Nephron (organoid): Measurements from ENCODE around the gene VARS1.
A peak's percentile ranks its signal among the peaks of the same experiment; 100 is the strongest.
"Not testable (repeated sequence)": the region's sequence is repeated elsewhere in the genome, so short reads cannot be mapped to it uniquely, and the experiment has no call there.

Experiments used
- H3K27ac Mint-ChIP-seq, 3 experiments: 2 replicates each; pipeline ENCODE4 v1.8.0; 2020; ENCODE audit warnings: mixed read lengths in 3 of 3, mild to moderate bottlenecking in 2 of 3, moderate library complexity in 1 of 3
- H3K27me3 Mint-ChIP-seq: 2 replicates; pipeline ENCODE4 v1.8.0; 2021; ENCODE audit warnings: low read depth, mild to moderate bottlenecking, moderate library complexity, mixed read lengths
- H3K36me3 Mint-ChIP-seq: 2 replicates; pipeline ENCODE4 v1.8.0; 2020; ENCODE audit warnings: low read depth, mixed read lengths
- H3K4me1 Mint-ChIP-seq: 2 replicates; pipeline ENCODE4 v1.8.0; 2020; ENCODE audit warnings: mixed read lengths
- H3K4me3 Mint-ChIP-seq, 3 experiments: 2 replicates each; pipeline ENCODE4 v1.8.0; 2020; ENCODE audit warnings: mild to moderate bottlenecking in 3 of 3, mixed read lengths in 3 of 3, moderate library complexity in 2 of 3
- H3K9me3 Mint-ChIP-seq: 2 replicates; pipeline ENCODE4 v1.8.0; 2020; ENCODE audit warnings: mixed read lengths
- TF ChIP-seq, protein P1 (sequence below), 3 experiments: fragments of 200-600 bp; sonication (generic); IDR thresholded peaks; one replicate each; pipeline ENCODE4 v1.5.0; 2021; ENCODE audit warnings: antibody characterized with exemption in 3 of 3; ENCODE audit not compliant: unreplicated experiment in 3 of 3

Gene VARS1

DNA sequence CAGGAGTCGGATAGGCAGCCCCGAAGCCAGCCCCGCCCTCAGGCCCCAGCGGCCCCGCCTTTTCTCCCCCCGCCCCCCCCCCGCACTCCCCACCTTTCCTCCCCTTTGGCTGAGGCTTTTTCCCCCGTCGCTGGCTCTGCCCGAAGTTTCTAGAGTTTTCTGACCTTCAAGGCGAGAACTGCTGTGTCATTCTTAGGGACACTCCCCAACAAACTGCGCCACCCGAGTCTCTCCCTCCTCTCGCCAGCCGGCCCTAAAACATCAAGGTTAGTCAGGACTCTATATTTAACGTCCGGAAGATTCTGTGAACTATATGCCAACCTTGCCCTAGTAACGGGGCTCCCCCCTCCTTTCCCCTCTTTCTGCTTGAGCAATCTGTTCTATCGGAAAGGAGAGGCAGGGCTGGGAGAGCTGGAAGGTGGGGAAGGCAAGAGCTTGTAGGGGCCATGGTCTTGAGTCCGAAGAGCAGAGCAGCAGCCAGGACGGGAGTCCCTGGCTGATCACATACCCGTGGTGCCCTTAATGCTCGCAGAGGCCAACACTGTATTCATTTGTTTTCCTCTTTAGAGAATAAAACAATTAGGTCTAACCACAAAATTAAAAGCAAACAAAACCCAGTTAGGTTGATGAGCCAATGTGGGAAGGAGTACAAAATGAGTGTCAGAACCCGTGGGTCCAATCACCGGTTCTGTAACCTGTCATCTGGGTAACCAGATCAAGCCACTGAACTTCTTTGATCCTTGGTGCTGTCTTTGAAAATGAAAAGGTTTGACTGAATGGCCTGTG, 26.7 kb upstream of the VARS1 start:
- Mint-ChIP-seq H3K36me3 (peaks cover 6% of the 10 kb centered on the region), H3K4me1 (peaks cover 61% of the 10 kb centered on the region), H3K27ac (peak overlapping the region; percentile 95 to 99 (median 99)), H3K9me3 (peaks cover 10% of the 10 kb centered on the region), H3K27me3 (no peaks in the 10 kb centered on the region), H3K4me3 (peak overlapping the region; percentile 87 to 89 (median 89))
- TF ChIP-seq, protein P1, sequence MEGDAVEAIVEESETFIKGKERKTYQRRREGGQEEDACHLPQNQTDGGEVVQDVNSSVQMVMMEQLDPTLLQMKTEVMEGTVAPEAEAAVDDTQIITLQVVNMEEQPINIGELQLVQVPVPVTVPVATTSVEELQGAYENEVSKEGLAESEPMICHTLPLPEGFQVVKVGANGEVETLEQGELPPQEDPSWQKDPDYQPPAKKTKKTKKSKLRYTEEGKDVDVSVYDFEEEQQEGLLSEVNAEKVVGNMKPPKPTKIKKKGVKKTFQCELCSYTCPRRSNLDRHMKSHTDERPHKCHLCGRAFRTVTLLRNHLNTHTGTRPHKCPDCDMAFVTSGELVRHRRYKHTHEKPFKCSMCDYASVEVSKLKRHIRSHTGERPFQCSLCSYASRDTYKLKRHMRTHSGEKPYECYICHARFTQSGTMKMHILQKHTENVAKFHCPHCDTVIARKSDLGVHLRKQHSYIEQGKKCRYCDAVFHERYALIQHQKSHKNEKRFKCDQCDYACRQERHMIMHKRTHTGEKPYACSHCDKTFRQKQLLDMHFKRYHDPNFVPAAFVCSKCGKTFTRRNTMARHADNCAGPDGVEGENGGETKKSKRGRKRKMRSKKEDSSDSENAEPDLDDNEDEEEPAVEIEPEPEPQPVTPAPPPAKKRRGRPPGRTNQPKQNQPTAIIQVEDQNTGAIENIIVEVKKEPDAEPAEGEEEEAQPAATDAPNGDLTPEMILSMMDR (IDR thresholded peaks at IDR 0.05; ENCODE audit: unreplicated experiment in 3 of 3), result no peak

DNA sequence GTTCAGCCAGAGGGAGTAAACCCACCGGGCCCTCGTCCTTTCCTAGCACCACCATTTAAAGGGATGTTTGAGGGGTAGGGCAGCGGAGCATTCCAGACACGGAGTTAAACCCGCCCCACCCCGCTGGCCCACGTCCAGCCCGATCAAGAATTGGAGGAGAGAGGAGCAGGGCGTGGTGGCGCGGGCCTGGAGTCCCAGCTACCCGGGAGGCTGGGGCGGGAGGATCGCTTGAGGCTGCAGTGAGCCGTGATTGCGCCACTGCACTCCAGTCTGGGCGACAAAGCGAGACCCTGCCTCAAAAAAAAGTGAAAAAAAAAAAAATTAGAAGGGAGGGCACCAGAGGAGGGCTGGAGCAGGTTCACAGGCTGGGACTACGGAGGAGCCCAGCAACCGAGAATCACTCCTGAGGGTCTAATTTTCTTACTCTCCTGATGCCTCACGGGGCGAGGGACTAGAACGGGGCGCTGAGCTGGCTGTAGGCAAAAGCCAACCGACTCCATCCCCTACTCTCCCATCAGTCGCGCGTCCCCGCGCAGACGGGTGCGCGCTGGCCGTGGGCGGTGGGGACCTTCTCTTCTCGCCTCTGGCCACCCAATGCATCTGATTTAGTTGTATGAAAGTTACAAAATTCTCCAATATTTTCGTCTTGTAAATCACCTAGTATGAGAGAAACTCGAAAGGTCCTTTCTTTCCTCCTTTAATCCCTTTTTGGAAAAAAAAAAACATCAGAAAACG, 25.9 kb upstream of the VARS1 start:
- Mint-ChIP-seq H3K27ac (peak overlapping the region; percentile 95 to 99 (median 99)), H3K4me3 (peak overlapping the region; percentile 87 to 89 (median 89)), H3K36me3 (peaks cover 6% of the 10 kb centered on the region), H3K9me3 (peaks cover 10% of the 10 kb centered on the region), H3K4me1 (peaks cover 54% of the 10 kb centered on the region), H3K27me3 (no peaks in the 10 kb centered on the region)
- TF ChIP-seq, protein P1 (IDR thresholded peaks at IDR 0.05; ENCODE audit: unreplicated experiment in 3 of 3), result no peak

DNA sequence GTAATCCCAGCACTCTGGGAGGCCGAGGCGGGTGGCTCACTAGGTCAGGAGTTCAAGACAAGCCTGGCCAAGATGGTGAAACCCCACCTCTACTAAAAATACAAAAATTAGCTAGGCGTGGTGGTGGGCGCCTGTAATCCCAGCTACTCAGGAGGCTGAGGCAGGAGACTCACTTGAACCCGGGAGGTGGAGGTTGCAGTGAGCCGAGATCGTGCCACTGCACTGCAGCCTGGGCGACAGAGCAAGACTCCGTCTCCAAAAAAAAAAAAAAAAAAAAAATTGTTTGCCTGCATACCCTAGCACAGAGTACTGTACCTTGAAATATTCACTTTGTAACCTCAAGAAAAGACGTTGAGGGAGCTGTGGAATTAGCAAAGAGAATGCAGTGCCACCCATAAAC, 24.8 kb upstream of the VARS1 start:
- peak overlapping the region; percentile 87 to 89 (median 89) for H3K4me3 Mint-ChIP-seq

DNA sequence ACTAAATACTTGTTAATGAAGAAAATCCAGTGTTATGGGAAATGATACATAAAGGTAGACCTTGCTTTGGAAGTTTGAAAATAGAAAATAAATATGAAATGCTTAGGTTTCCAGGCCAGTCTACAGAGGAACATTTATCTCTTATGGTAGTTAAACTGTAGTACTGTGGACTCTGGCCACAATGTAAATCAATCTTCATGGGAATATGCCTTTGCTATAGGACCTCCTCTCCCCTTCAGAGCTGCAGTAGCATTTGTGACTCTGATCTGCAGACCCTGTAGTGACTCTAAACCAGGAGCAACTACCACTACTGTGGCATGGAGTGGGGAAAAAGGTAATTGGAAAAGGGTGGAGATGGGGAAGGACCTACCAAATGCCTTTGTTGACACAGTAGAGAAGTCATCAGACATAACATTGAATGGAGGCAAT, 24.3 kb upstream of the VARS1 start:
- peak overlapping the region; percentile 65 to 78 (median 75) for H3K4me3 Mint-ChIP-seq
- TF ChIP-seq, protein P1 (IDR thresholded peaks at IDR 0.05; ENCODE audit: unreplicated experiment in 3 of 3), result no peak
- H3K27me3 Mint-ChIP-seq, result no peaks in the 10 kb centered on the region
- peaks cover 14% of the 10 kb centered on the region for H3K9me3 Mint-ChIP-seq
- peaks cover 49% of the 10 kb centered on the region for H3K4me1 Mint-ChIP-seq
- peak overlapping the region; percentile 66 to 82 (median 80) for H3K27ac Mint-ChIP-seq
- H3K36me3 Mint-ChIP-seq, result peaks cover 11% of the 10 kb centered on the region

More for the DNA sequence above, 24.8 kb upstream of the VARS1 start:
- not testable (repeated sequence) for H3K36me3 Mint-ChIP-seq, H3K27me3 Mint-ChIP-seq
- Mint-ChIP-seq H3K27ac (peak overlapping the region; percentile 95 to 99 (median 97)), H3K9me3 (peaks cover 12% of the 10 kb centered on the region), H3K4me1 (peaks cover 50% of the 10 kb centered on the region)

DNA sequence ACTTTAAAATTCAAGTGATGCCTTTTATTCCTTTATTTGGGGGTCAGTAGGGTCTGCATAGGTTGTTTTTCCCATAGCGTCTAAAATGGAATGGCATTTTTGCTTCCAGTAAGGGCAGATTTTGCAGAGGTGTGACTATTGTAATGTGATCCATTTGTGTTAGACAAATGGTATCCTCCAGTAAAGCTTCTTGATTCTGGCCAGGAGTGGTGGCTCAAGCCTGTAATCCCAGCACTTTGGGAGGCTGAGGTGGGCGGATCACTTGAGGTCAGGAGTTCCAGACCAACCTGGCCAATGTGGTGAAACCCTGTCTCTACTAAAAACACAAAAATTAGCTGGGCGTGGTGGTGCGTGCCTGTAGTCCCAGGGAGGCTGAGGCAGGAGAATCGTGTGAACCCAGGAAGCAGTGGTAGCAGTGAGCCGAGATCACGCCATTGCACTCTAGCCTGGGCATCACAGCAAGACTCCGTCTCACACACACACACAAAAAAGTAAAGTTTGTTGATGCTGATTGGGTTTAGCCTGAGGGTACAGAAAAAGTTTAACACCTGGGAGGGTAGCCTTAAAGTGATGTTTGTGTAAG, 22.5 kb upstream of the VARS1 start:
- H3K4me3 Mint-ChIP-seq, result peak overlapping the region; percentile 76 to 86 (median 80)
- peak overlapping the region; percentile 64 to 72 (median 65) for H3K27ac Mint-ChIP-seq
- peaks cover 11% of the 10 kb centered on the region for H3K36me3 Mint-ChIP-seq
- not testable (repeated sequence) for H3K27me3 Mint-ChIP-seq
- peaks cover 14% of the 10 kb centered on the region for H3K9me3 Mint-ChIP-seq
- H3K4me1 Mint-ChIP-seq, result peaks cover 48% of the 10 kb centered on the region

DNA sequence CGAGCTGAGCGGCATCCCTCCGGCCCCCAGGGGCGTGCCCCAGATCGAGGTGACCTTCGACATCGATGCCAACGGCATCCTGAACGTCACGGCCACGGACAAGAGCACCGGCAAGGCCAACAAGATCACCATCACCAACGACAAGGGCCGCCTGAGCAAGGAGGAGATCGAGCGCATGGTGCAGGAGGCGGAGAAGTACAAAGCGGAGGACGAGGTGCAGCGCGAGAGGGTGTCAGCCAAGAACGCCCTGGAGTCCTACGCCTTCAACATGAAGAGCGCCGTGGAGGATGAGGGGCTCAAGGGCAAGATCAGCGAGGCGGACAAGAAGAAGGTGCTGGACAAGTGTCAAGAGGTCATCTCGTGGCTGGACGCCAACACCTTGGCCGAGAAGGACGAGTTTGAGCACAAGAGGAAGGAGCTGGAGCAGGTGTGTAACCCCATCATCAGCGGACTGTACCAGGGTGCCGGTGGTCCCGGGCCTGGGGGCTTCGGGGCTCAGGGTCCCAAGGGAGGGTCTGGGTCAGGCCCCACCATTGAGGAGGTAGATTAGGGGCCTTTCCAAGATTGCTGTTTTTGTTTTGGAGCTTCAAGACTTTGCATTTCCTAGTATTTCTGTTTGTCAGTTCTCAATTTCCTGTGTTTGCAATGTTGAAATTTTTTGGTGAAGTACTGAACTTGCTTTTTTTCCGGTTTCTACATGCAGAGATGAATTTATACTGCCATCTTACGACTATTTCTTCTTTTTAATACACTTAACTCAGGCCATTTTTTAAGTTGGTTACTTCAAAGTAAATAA, 21.8 kb upstream of the VARS1 start:
- Mint-ChIP-seq H3K27ac (peak overlapping the region; percentile 62 to 72 (median 64)), H3K4me3 (peak overlapping the region; percentile 76 to 86 (median 80)), H3K4me1 (peaks cover 41% of the 10 kb centered on the region), H3K36me3 (peaks cover 11% of the 10 kb centered on the region), H3K9me3 (peaks cover 14% of the 10 kb centered on the region)
- H3K27me3 Mint-ChIP-seq, result not testable (repeated sequence)
